Measurements from ENCODE around the gene KLF16.

KLF16 gene

DNA sequence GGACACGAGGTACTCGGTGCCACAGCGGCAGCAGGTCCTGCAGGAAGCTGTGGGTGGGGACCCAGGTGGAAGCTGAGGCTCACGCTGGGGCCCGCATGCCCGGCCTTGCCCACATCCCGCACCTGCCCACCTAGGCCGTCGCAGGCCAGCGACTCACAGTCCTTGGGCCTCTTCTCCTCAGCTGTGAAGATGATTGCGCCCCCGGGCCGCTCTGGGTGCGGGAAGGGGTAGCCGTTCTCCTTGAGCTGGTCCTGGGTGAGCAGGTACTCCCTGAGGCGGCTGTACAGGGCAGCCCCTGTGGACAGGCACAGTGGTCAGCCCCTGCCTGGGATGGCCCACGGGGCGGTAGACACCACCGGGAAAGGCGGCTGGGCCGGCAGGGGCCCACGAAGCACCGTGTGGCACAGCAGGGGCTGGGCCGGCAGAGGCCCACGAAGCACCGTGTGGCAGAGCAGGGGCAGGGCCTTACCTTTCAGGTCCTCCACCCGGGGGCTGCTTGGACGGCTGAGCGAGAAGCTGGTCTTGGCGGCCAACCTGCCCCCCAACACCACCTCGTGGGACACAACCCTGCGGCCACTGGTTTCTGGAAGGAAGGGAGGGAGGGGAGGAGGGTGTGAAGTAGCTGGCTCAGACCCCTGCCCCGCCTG lies 44.7 kb downstream of the KLF16 start:
- no peak for DNase-seq

GRCh38 chr19:1817553-1818179 lies 45.7 kb downstream of the KLF16 start:
- no peak for DNase-seq

DNA sequence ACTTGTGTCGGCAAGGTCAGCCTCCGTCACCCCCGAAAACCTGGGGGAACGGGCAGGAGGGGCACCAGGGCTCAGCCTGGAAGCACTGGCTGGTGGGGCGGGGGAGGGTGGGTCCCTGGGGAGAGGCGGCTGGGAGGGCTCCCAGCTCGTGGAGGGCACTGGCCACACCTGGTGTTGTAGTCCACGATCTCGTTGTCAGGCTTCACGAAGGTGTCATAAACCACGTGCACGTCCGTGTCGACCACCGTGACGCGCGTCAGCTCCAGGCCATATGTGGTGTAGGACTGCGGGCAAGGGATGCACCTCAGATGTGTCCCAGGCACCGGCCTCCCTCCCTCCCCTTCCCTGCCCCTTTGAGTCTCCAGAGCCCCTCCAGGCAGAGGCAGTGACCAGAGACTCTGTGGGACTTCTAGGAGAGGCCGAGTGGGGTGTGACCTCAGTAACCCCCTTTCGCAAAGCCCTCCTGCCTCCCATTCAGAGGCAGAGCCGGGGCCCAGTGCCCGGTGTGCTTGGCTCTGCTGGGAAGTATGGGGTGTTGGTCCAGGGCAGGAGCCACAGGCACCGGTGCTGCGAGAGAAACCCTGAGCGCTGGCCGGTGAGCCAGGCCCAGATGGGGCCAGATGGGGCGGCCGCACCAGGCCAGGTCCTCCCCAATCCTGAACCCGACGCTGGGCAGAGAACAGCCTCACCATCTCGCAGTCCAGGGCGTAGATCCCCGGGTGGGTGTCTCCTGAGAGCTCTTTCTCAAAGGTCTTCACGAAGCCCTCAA lies 46.7 kb downstream of the KLF16 start:
- no peak for DNase-seq

DNA sequence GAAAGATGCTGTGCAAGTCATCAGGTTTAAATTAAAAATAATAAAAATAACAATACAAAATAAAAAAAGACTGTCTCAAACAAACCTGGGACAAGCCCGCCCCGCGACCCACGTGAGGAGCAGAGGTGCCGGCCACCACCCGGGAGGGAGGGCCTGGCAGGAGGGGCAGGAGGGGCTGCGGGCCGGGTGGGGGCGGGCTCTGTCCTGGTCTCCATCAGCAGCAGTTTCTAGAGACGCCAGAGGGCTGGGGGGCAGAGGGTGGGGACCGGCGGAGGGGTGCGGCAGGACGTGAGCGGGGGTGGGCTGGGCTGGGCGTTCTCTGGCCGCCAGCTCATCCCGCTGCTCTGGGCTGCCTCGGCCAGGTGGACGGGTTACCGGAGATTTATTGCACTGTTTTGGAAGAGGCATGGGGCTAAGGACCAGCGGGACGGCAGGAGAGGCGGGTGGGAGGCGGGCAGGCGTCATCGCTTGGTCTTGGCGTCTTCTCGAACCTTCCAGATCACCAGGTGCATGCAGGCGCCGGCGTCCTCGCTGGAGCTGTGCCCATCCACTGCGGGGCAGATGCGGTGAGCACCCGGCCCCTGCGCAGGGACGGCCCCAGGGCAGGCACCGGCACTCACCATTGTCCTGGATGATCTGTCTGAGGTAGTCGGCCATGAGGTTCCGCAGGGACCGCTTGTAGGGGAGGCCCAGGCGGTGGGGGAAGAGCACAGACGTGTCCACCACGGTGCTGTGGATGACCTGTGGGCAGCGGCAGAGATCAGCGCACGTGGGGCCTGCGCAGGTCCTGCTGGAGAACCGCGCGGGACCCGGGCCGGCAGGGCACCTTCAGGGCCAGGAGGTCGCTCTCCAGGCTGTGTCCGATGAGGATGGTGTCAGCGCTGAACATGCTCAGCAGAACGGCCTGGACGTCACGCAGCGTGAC lies 47.5 kb downstream of the KLF16 start:
- no peak for DNase-seq

DNA sequence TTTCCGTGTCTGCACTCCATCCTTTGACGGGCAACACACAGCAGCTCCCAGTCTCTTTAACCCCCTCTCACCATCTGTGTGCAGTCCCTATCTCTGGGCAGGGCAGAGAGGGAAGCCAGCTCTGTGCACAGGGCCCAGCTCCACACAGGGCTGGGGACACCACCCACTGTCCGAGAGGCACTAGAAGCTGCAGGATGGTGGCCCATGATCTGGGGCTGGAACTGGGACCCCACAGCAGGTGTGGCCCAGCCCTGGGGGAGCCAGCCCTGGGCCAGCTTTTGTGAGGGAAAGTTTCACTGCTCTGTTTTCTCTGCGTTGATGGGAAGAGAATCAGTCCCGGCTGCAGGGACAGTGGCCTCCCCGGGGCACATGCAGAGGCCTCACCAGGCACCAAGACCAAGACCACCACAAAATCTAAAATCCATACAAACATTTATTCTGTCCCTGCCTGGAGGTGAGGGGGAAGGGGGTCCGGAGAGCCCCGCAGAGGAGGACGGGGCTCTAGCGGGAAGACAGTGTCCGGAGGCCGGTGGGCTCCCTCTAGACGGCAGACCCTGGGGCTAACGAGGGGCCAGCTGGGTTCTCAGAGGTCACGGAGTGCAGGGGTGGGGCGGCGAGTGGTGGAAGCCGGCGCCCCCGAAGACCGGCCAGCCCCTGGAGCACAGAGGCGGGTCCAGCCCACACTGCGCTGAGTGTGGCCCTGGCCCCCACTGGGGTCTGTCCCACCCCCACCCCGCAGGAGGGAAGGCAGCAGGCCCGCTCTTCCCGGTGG lies 48.4 kb downstream of the KLF16 start:
- no peak for DNase-seq

GRCh38 chr19:1814391-1814790 lies 49.0 kb downstream of the KLF16 start:
- DNase-seq, result no peak

DNA sequence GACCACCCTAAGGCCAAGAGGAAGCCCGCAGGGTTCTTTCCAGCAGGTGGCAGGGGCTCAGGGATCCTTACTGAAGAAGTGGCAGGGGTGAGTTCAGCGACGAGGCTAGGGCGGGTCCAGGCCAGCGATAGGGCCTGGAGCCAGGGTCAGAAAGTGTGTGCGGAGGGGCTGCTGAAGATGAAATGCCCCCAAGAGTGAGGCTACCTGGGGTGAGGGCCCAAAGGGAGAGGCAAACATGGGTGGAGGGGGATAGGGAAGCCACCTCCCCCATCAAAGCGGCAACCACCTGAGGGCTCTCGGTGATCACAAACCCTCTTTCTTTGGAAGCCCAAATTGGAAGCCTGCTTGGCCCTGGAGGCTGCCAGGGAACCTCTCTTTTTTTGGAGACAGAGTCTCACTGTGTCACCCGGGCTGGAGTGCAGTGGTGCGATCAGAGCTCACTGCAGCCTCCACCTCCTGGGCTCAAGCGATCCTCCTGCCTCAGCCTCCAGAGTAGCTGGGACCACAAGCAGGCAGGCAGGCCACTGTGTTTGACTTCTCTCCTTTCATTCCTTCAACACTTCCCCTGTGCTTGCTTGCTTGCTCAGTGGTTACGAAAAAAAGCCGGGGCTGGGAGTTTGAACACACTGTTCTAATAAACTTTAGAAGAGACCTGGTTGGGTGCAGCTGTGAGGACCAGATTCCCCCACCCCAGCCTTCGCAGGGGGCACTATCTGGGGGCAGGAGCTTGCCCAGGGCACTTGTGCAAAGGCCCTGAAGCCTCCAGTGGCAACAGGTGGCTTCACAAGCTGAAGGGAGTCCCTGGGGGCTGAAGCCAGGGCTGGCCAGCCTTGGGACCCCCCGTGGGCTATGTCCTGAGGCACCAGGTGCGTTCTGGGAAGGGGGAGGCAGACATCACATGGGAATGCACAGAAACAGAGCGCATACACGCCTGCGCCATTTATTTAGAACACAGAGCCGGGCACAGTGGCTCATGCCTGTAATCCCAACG lies 49.9 kb downstream of the KLF16 start:
- no peak for DNase-seq

- peak; percentile 92 for DNase-seq
These were observed 50.8 kb downstream of the KLF16 start for GRCh38 chr19:1812426-1813191.

GRCh38 chr19:1811942-1812425 lies 51.4 kb downstream of the KLF16 start, which contains the start of gene ATP8B3:
Gene ATP8B3, minus strand, starts transcription at chr19:1812276. Its CDS starts 540 bp downstream, at chr19:1811736.
- peak; percentile 83 for DNase-seq

DNA sequence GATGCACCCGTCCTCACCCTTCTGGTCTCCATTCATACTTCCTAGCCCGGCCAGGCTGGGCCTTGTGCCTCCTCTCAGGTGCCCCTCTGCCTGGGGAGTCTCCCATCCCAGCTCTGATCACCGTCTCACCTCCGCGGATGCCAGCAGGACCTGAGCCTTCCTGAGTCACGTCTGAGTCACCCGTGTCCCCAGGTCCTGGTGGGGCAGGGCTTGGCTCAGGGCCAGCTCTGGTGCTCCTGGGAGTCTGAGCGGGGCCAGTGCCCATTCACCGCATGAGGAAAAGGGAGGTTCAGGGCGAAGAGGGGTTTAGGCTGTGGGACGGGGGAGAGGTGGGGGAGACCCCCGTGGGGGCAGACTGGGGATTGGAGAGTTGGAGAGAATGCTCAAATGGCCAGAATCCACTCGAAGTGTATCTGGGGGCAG lies 51.9 kb downstream of the KLF16 start:
- peak; percentile 78 for DNase-seq

DNA sequence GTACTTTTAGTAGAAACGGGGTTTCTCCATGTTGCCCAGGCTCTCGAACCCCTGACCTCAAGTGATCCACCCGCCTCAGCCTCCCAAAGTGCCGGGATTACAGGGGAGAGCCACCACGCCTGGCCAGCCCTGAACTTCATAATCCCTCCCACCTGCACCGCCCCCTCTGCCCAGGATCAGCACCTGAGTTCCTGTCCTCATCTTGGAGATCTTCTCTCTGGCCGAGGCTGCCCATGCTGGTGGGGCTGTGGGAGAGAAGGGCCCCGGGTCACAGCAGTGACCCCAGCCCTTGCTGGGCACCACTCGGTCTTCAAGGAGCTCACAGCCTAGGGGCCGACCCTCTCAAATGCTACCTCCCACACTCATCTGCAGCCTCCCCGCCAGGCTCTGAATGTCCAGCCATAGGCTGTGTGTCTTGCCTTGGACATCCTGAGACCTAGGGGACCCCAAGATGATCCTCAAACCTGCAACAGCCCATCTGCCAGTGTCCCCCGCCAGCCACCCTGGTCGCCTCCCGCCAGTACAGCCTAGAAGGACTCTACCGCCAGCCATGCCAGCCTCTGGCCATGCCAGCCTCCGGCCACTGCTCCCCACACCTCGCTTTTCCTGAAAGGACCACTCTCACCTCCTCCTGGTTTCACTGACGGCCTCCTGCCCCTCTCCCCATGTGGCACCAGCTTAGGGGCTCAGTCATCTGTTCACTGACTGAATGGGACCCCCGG lies 52.8 kb downstream of the KLF16 start:
- DNase-seq, result no peak

DNA sequence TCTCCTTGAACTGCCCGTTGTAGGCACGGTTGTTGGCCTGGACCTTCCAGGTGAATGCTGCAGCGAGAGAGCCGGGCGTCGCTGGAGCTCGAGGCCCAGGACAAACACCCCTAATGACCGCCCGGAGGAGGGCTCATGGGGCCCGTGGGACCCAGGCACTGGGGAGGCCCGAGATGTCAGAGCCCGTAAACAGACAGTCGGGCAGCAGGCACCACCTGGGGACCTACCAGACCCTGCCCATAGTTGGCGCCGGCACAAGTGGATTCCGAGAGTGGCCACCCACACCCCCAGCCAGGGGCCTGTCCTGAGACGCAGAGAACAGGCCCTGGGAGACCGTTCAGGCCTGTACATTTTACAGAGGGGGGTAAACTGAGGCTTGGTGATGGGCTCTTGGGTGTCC lies 53.7 kb downstream of the KLF16 start:
- no peak for DNase-seq

DNA sequence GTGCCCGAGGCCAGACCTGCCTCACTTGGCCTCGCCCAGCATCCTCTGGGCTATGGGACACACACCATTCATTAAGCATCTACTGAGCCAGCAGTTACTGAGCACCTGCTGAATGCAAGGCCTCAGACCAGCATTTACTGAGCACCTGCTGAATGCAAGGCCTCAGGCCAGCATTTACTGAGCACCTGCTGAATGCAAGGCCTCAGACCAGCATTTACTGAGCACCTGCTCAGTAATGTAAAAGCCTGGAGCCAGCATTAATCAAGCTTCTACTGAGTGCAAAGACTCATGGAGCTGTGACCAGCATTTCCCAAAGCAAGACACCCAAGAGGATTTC lies 55.0 kb downstream of the KLF16 start:
- no peak for DNase-seq

- no peak for DNase-seq
These were observed 55.5 kb downstream of the KLF16 start for GRCh38 chr19:1807695-1808394.

DNA sequence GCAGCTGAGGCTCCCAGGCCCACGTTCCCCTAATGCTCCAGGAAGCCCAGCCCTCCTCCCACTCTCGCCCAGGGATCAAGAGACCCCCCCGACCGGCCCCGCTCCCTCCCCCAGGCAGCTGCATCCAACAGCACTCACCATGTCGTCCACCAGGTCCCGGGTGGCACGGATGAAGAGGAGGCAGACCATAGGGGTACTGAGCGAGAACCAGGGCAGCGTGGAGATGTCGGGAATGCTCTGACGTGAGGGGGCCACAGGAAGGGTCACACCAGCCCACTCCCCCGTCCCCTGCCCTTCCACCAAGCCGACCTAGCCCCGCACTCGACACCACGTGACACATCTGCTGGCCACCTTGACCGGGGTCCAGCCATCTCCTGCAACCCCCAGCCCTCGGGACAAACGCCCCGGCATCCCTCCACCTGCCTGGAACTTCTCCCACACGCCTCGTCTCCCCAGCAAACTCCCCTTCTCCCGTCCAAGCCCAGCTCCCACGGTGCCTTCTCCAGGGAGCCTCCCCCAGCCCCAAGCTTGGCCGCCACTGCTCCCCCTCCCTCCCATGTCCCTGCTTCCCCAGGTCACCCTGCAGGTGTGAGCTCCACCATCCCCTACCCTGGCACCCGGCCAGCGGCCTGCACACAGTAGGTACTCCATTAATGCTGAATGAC lies 56.2 kb downstream of the KLF16 start:
- DNase-seq, result no peak

DNA sequence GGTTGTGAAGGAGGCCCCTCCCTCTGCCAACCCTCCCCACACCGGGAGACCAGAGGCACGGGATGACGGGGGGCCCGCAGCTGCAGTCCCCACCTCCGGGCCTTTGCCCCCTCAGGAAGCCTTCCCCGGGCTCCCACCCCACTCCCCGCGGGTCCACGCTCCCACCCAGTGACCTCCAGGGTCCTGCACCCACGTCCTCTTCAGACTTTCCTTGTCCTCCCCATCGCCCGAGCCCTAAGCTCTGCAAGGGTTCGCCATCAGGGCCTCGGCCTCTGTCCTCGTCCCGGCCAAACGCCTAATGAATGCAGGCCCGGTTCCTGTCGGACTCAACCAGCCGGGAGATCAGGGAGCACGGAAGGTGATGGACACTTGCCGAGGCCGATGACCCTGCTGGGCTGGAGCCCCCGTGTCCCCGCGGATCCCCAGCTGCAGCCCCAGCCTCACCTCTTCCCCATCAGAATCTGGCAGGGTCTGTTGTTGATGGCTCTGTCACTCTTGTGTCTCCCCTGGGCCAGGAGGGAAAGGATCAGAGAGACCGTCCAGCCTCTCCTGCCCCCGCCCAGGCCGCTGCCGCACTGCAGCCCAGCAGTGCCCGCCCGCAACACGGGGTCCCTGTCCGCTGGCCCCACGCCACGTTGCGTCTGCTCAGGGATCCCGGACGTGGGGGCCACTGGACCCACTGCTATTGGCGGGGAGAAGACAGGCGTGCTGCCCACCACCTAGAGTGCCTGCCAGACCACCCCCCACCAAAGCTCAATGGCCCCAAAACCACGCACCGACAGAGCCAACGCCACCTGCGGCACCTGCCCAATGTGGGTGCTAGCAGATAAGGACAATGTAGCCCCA lies 57.0 kb downstream of the KLF16 start:
- DNase-seq, result no peak

All from CD4-positive, alpha-beta T cell treated with Interleukin-17A for 4 hours (primary cell).